ENCODE data around the gene ABCA5. TPM values are rescaled to one million over a fixed set of nuclear protein-coding genes. Genes with fewer than 3 reads are reported as not detected.

ABCA5 gene
- total RNA-seq, 4 donors from 2014 or later, result 62.8 to 228 (median 123) TPM

- Histone ChIP-seq H3K9me3 (no peaks in the 10 kb centered on the region), H3K27ac (peak overlapping the region in 1 of 4 donors; percentile 12), H3K27me3 (no peaks in the 10 kb centered on the region), H3K4me3 (no peak overlapping the region), H3K36me3 (peaks cover 5 to 91% of the 10 kb centered on the region in 2 donors), H3K4me1 (no peaks in the 10 kb centered on the region)
- no peak for ATAC-seq
- TF ChIP-seq CTCF (IDR thresholded peaks at IDR 0.05 in 4 of 5, conservative IDR thresholded peaks at IDR 0.05 in 1 of 5) (no peak), POLR2A (IDR thresholded peaks at IDR 0.05) (no peak)
- intact Hi-C loops (cut with DNase I; ENCODE audit: low total_unique reads) (no loop called here), in situ Hi-C loops (cut with MboI; ENCODE audit: low sequenced_read_pairs in 4 of 4) (no loop called here)
- no peak for DNase-seq
These were observed 72.7 kb downstream of the ABCA5 start for GRCh38 chr17:69254187-69254586.

- no peaks in the 10 kb centered on the region for H3K4me1 ChIP-seq
- no peak for TF ChIP-seq POLR2A (IDR thresholded peaks at IDR 0.05)
- TF ChIP-seq CTCF (IDR thresholded peaks at IDR 0.05 in 4 of 5, conservative IDR thresholded peaks at IDR 0.05 in 1 of 5), result no peak
- no peaks in the 10 kb centered on the region for H3K27me3 ChIP-seq
- H3K27ac ChIP-seq, result peak overlapping the region in 2 of 4 donors; percentile 12 to 57
- ATAC-seq, result no peak
- DNase-seq, result no peak
- H3K36me3 ChIP-seq, result peaks cover 2 to 88% of the 10 kb centered on the region in 2 donors
- no peak overlapping the region for H3K4me3 ChIP-seq
- intact Hi-C loops (cut with DNase I; ENCODE audit: low total_unique reads) (no loop called here), in situ Hi-C loops (cut with MboI; ENCODE audit: low sequenced_read_pairs in 4 of 4) (no loop called here)
- no peaks in the 10 kb centered on the region for H3K9me3 ChIP-seq
These were observed 76.3 kb downstream of the ABCA5 start for GRCh38 chr17:69250641-69251040.

- DNase-seq (no peak), ATAC-seq (no peak)
- in situ Hi-C loops (cut with MboI; ENCODE audit: low sequenced_read_pairs in 4 of 4) (loop anchor here (10.0 to 25.0 kb wide), 2 partner anchors 472 to 710 kb away; no protein-coding TSS in a partner anchor), intact Hi-C loops (cut with DNase I; ENCODE audit: low total_unique reads) (no loop called here)
- TF ChIP-seq POLR2A (IDR thresholded peaks at IDR 0.05) (no peak), CTCF (IDR thresholded peaks at IDR 0.05 in 4 of 5, conservative IDR thresholded peaks at IDR 0.05 in 1 of 5) (peak in 4 of 5 experiments; percentile 34 to 54 (median 46))
- Histone ChIP-seq H3K36me3 (peaks cover 0 to 84% of the 10 kb centered on the region in 2 donors), H3K4me1 (no peaks in the 10 kb centered on the region), H3K4me3 (no peak overlapping the region), H3K27me3 (no peaks in the 10 kb centered on the region), H3K9me3 (no peaks in the 10 kb centered on the region), H3K27ac (no peak overlapping the region)
These were observed 80.1 kb downstream of the ABCA5 start for GRCh38 chr17:69246726-69247375.

GRCh38 chr17:69246202-69246601 lies 80.7 kb downstream of the ABCA5 start:
- Histone ChIP-seq H3K27me3 (no peaks in the 10 kb centered on the region), H3K27ac (no peak overlapping the region), H3K36me3 (peaks cover 0 to 85% of the 10 kb centered on the region in 2 donors), H3K4me1 (no peaks in the 10 kb centered on the region), H3K9me3 (no peaks in the 10 kb centered on the region), H3K4me3 (no peak overlapping the region)
- in situ Hi-C loops (cut with MboI; ENCODE audit: low sequenced_read_pairs in 4 of 4), result loop anchor here (10.0 to 25.0 kb wide), 2 partner anchors 471 to 709 kb away; no protein-coding TSS in a partner anchor
- no peak for DNase-seq
- TF ChIP-seq POLR2A (IDR thresholded peaks at IDR 0.05) (no peak), CTCF (IDR thresholded peaks at IDR 0.05 in 4 of 5, conservative IDR thresholded peaks at IDR 0.05 in 1 of 5) (no peak)
- intact Hi-C loops (cut with DNase I; ENCODE audit: low total_unique reads), result no loop called here
- ATAC-seq, result no peak

Data from gastrocnemius medialis (tissue), 4 donors.